GM12874 (cell line): ENCODE results near the gene DMKN.

ENCODE experiments used
- TF ChIP-seq, protein P1 (sequence below): IDR thresholded peaks from 2 replicates; pipeline ENCODE4 v1.5.1; 2011; ENCODE audit warnings: low read depth, mild to moderate bottlenecking, control low read depth, low read length, moderate library complexity; ENCODE audit not compliant: insufficient read depth

Gene DMKN, protein sequence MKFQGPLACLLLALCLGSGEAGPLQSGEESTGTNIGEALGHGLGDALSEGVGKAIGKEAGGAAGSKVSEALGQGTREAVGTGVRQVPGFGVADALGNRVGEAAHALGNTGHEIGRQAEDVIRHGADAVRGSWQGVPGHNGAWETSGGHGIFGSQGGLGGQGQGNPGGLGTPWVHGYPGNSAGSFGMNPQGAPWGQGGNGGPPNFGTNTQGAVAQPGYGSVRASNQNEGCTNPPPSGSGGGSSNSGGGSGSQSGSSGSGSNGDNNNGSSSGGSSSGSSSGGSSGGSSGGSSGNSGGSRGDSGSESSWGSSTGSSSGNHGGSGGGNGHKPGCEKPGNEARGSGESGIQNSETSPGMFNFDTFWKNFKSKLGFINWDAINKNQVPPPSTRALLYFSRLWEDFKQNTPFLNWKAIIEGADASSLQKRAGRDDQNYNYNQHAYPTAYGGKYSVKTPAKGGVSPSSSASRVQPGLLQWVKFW

GRCh38 chr19:35513628-35514281 is at the start of gene DMKN:
TSS of gene DMKN (minus strand) at chr19:35513649. CDS start at chr19:35513475, 174 bp downstream.
- TF ChIP-seq, protein P1, sequence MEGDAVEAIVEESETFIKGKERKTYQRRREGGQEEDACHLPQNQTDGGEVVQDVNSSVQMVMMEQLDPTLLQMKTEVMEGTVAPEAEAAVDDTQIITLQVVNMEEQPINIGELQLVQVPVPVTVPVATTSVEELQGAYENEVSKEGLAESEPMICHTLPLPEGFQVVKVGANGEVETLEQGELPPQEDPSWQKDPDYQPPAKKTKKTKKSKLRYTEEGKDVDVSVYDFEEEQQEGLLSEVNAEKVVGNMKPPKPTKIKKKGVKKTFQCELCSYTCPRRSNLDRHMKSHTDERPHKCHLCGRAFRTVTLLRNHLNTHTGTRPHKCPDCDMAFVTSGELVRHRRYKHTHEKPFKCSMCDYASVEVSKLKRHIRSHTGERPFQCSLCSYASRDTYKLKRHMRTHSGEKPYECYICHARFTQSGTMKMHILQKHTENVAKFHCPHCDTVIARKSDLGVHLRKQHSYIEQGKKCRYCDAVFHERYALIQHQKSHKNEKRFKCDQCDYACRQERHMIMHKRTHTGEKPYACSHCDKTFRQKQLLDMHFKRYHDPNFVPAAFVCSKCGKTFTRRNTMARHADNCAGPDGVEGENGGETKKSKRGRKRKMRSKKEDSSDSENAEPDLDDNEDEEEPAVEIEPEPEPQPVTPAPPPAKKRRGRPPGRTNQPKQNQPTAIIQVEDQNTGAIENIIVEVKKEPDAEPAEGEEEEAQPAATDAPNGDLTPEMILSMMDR, result 0 out of 2 replicates have a peak, but pooled peaks have one; percentile 16

GRCh38 chr19:35562776-35563175 is 49.3 kb upstream of the DMKN start:
- TF ChIP-seq, protein P1, result no peak

- TF ChIP-seq, protein P1, result no peak
These were observed 48.9 kb upstream of the DMKN start for GRCh38 chr19:35562336-35562735.

- TF ChIP-seq, protein P1, result no peak
These were observed 48.0 kb upstream of the DMKN start for GRCh38 chr19:35561436-35561835.

DNA sequence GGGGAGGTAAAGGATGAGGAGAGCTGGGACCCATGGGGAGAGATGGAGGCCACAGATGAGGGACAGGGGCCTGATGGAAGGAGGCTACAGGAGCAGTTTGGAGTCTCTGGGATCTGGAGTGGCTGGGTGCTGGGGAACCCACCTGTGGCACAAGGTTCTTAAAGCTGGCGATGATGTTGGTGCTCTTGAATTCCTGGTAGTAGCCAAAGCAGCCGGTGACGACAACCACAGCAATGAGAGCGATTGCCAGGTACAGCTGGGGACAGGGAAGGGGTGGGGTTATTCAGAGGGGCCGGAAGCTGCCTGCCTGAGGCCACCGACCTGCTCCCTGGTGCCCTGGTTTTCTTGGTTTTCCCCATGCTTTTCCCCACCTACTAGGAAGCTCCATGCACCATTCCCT is 47.2 kb upstream of the DMKN start:
- TF ChIP-seq, protein P1, result no peak

DNA sequence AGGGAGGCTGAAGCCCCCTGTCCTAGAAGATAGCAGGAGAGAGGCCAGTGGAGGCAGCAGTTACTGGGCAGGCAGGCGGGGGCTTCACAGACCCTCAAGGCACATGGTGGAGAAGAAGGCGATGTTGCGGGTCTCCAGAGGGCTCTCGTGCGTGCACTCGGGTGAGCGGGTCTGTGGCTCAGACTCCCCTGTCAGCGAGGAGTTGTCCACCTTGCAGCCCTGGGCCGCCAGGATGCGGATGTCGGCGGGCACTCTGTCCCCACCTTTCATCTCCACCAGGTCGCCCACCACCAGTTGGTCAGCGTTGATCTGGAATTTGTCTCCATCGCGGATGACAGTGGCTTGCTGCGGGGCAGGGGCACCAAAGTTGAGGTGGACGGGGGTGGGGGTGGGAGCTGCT is 46.8 kb upstream of the DMKN start:
- TF ChIP-seq, protein P1, result no peak

DNA sequence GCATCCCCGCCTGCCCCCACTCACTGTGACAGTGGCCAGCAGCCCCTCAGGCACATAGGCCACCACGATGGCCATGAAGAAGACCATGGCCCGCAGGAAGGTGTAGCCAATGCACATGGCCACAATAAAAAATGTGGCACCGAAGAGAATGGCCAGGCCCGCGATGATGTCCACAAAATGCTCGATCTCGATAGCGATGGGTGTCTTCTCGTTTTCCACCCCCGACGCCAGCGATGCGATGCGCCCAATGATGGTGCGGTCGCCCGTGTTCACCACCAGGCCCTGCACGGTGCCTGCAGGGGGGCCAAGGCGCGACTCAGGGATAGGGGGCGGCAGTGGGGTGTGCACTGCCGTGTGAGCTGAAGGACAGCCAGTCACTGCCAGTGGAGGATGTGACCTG is 46.3 kb upstream of the DMKN start:
- TF ChIP-seq, protein P1, result no peak
